ENCODE results near the gene SORBS2.
A peak's percentile ranks its signal among the peaks of the same experiment; 100 is the strongest.

Gene SORBS2

GRCh38 chr4:185781555-185782215, 30.3 kb downstream of the SORBS2 start:
- Histone ChIP-seq H3K9ac (ENCODE audit: low read length) (no peak overlapping the region), H3K4me1 (ENCODE audit: control insufficient read depth, low read depth, low read length) (no peaks in the 10 kb centered on the region), H4K5ac (ENCODE audit: low read length) (no peak overlapping the region), H3K36me3 (ENCODE audit: control insufficient read depth, insufficient read depth, low read length) (no peaks in the 10 kb centered on the region), H3K79me2 (ENCODE audit: control insufficient read depth, insufficient read depth, low read length) (no peaks in the 10 kb centered on the region), H3K27me3 (ENCODE audit: insufficient read depth, low read length, poor library complexity) (no peaks in the 10 kb centered on the region), H2BK120ac (ENCODE audit: low read depth, low read length) (no peak overlapping the region), H3K23ac (ENCODE audit: low read length) (no peak overlapping the region), H3K27ac (ENCODE audit: low read depth, low read length) (no peak overlapping the region), H3K18ac (ENCODE audit: low read length) (no peak overlapping the region), H3K4ac (ENCODE audit: low read depth, low read length) (no peak overlapping the region), H3K56ac (ENCODE audit: low read length) (no peak overlapping the region), H2AK5ac (ENCODE audit: low read length) (no peak overlapping the region), H2BK5ac (ENCODE audit: low read length) (no peak overlapping the region), H3K79me1 (ENCODE audit: low read length) (no peaks in the 10 kb centered on the region), H3K4me2 (ENCODE audit: low read length) (no peak overlapping the region), H4K8ac (ENCODE audit: low read depth, low read length) (no peak overlapping the region), H2BK15ac (replicated peaks; ENCODE audit: low read depth) (no peak overlapping the region), H3K4me3 (ENCODE audit: low read length) (no peak overlapping the region)
- WGBS (ENCODE audit: extremely low coverage, insufficient coverage, low lambda C conversion rate) = no CpG with 5 or more reads among the region's 15 CpGs
- DNase-seq = no peak

GRCh38 chr4:185780472-185780871, 31.5 kb downstream of the SORBS2 start:
- H2AK5ac ChIP-seq (ENCODE audit: low read length) = no peak overlapping the region
- H4K5ac ChIP-seq (ENCODE audit: low read length) = no peak overlapping the region
- no peak overlapping the region for H2BK120ac ChIP-seq (ENCODE audit: low read depth, low read length)
- H3K27ac ChIP-seq (ENCODE audit: low read depth, low read length) = no peak overlapping the region
- H3K23ac ChIP-seq (ENCODE audit: low read length) = no peak overlapping the region
- H3K4ac ChIP-seq (ENCODE audit: low read depth, low read length) = no peak overlapping the region
- no peak overlapping the region for H3K18ac ChIP-seq (ENCODE audit: low read length)
- no peak overlapping the region for H3K56ac ChIP-seq (ENCODE audit: low read length)
- no peak overlapping the region for H3K4me2 ChIP-seq (ENCODE audit: low read length)
- WGBS (ENCODE audit: extremely low coverage, insufficient coverage, low lambda C conversion rate) = no CpG with 5 or more reads among the region's 5 CpGs
- H3K4me1 ChIP-seq (ENCODE audit: control insufficient read depth, low read depth, low read length) = no peaks in the 10 kb centered on the region
- H2BK15ac ChIP-seq (replicated peaks; ENCODE audit: low read depth) = no peak overlapping the region
- no peak overlapping the region for H4K8ac ChIP-seq (ENCODE audit: low read depth, low read length)
- no peak for DNase-seq
- no peaks in the 10 kb centered on the region for H3K27me3 ChIP-seq (ENCODE audit: insufficient read depth, low read length, poor library complexity)
- no peaks in the 10 kb centered on the region for H3K79me1 ChIP-seq (ENCODE audit: low read length)
- no peak overlapping the region for H3K4me3 ChIP-seq (ENCODE audit: low read length)
- H3K9ac ChIP-seq (ENCODE audit: low read length) = no peak overlapping the region
- H3K36me3 ChIP-seq (ENCODE audit: control insufficient read depth, insufficient read depth, low read length) = no peaks in the 10 kb centered on the region
- no peak overlapping the region for H2BK5ac ChIP-seq (ENCODE audit: low read length)
- no peaks in the 10 kb centered on the region for H3K79me2 ChIP-seq (ENCODE audit: control insufficient read depth, insufficient read depth, low read length)

GRCh38 chr4:185779517-185779916, 32.5 kb downstream of the SORBS2 start:
- H2AK5ac ChIP-seq (ENCODE audit: low read length) = no peak overlapping the region
- WGBS (ENCODE audit: extremely low coverage, insufficient coverage, low lambda C conversion rate) = no CpG with 5 or more reads among the region's 3 CpGs
- peak; percentile 37 for DNase-seq
- H4K5ac ChIP-seq (ENCODE audit: low read length) = no peak overlapping the region
- H3K18ac ChIP-seq (ENCODE audit: low read length) = no peak overlapping the region
- no peak overlapping the region for H3K4ac ChIP-seq (ENCODE audit: low read depth, low read length)
- H3K79me1 ChIP-seq (ENCODE audit: low read length) = no peaks in the 10 kb centered on the region
- H3K79me2 ChIP-seq (ENCODE audit: control insufficient read depth, insufficient read depth, low read length) = no peaks in the 10 kb centered on the region
- no peak overlapping the region for H2BK15ac ChIP-seq (replicated peaks; ENCODE audit: low read depth)
- H3K36me3 ChIP-seq (ENCODE audit: control insufficient read depth, insufficient read depth, low read length) = no peaks in the 10 kb centered on the region
- no peaks in the 10 kb centered on the region for H3K4me1 ChIP-seq (ENCODE audit: control insufficient read depth, low read depth, low read length)
- no peak overlapping the region for H3K4me2 ChIP-seq (ENCODE audit: low read length)
- no peak overlapping the region for H3K23ac ChIP-seq (ENCODE audit: low read length)
- no peak overlapping the region for H3K56ac ChIP-seq (ENCODE audit: low read length)
- no peak overlapping the region for H3K4me3 ChIP-seq (ENCODE audit: low read length)
- no peaks in the 10 kb centered on the region for H3K27me3 ChIP-seq (ENCODE audit: insufficient read depth, low read length, poor library complexity)
- H2BK120ac ChIP-seq (ENCODE audit: low read depth, low read length) = no peak overlapping the region
- no peak overlapping the region for H3K27ac ChIP-seq (ENCODE audit: low read depth, low read length)
- no peak overlapping the region for H2BK5ac ChIP-seq (ENCODE audit: low read length)
- no peak overlapping the region for H3K9ac ChIP-seq (ENCODE audit: low read length)
- H4K8ac ChIP-seq (ENCODE audit: low read depth, low read length) = no peak overlapping the region

GRCh38 chr4:185778307-185778706, 33.7 kb downstream of the SORBS2 start:
- Histone ChIP-seq H3K4ac (ENCODE audit: low read depth, low read length) (no peak overlapping the region), H2BK15ac (replicated peaks; ENCODE audit: low read depth) (no peak overlapping the region), H2BK120ac (ENCODE audit: low read depth, low read length) (no peak overlapping the region), H2AK5ac (ENCODE audit: low read length) (no peak overlapping the region), H3K4me1 (ENCODE audit: control insufficient read depth, low read depth, low read length) (no peaks in the 10 kb centered on the region), H2BK5ac (ENCODE audit: low read length) (no peak overlapping the region), H3K18ac (ENCODE audit: low read length) (no peak overlapping the region), H3K4me2 (ENCODE audit: low read length) (no peak overlapping the region), H3K23ac (ENCODE audit: low read length) (no peak overlapping the region), H3K9ac (ENCODE audit: low read length) (no peak overlapping the region), H3K79me1 (ENCODE audit: low read length) (no peaks in the 10 kb centered on the region), H3K36me3 (ENCODE audit: control insufficient read depth, insufficient read depth, low read length) (no peaks in the 10 kb centered on the region), H4K8ac (ENCODE audit: low read depth, low read length) (no peak overlapping the region), H3K79me2 (ENCODE audit: control insufficient read depth, insufficient read depth, low read length) (no peaks in the 10 kb centered on the region), H3K4me3 (ENCODE audit: low read length) (no peak overlapping the region), H3K56ac (ENCODE audit: low read length) (no peak overlapping the region), H3K27ac (ENCODE audit: low read depth, low read length) (no peak overlapping the region), H3K27me3 (ENCODE audit: insufficient read depth, low read length, poor library complexity) (no peaks in the 10 kb centered on the region), H4K5ac (ENCODE audit: low read length) (no peak overlapping the region)
- no peak for DNase-seq
- no CpG with 5 or more reads among the region's 11 CpGs for WGBS (ENCODE audit: extremely low coverage, insufficient coverage, low lambda C conversion rate)

- H3K27ac ChIP-seq (ENCODE audit: low read depth, low read length) = no peak overlapping the region
Observed at GRCh38 chr4:185775792-185776555, 36.0 kb downstream of the SORBS2 start.

More at GRCh38 chr4:185775792-185776555, 36.0 kb downstream of the SORBS2 start:
- H3K4me1 ChIP-seq (ENCODE audit: control insufficient read depth, low read depth, low read length) = no peaks in the 10 kb centered on the region
- no peak overlapping the region for H4K5ac ChIP-seq (ENCODE audit: low read length)
- H3K36me3 ChIP-seq (ENCODE audit: control insufficient read depth, insufficient read depth, low read length) = no peaks in the 10 kb centered on the region
- WGBS (ENCODE audit: extremely low coverage, insufficient coverage, low lambda C conversion rate) = no CpG with 5 or more reads among the region's 4 CpGs
- H3K9ac ChIP-seq (ENCODE audit: low read length) = no peak overlapping the region
- peak overlapping the region; percentile 60 for H3K18ac ChIP-seq (ENCODE audit: low read length)
- no peak for DNase-seq
- H3K4me2 ChIP-seq (ENCODE audit: low read length) = no peak overlapping the region
- H3K79me2 ChIP-seq (ENCODE audit: control insufficient read depth, insufficient read depth, low read length) = no peaks in the 10 kb centered on the region
- no peak overlapping the region for H3K4me3 ChIP-seq (ENCODE audit: low read length)
- H2BK15ac ChIP-seq (replicated peaks; ENCODE audit: low read depth) = peak overlapping the region; percentile 7
- H2BK5ac ChIP-seq (ENCODE audit: low read length) = no peak overlapping the region
- no peaks in the 10 kb centered on the region for H3K27me3 ChIP-seq (ENCODE audit: insufficient read depth, low read length, poor library complexity)
- no peak overlapping the region for H2AK5ac ChIP-seq (ENCODE audit: low read length)
- no peak overlapping the region for H3K23ac ChIP-seq (ENCODE audit: low read length)
- no peaks in the 10 kb centered on the region for H3K79me1 ChIP-seq (ENCODE audit: low read length)
- H3K56ac ChIP-seq (ENCODE audit: low read length) = no peak overlapping the region
- H3K4ac ChIP-seq (ENCODE audit: low read depth, low read length) = no peak overlapping the region
- no peak overlapping the region for H2BK120ac ChIP-seq (ENCODE audit: low read depth, low read length)
- no peak overlapping the region for H4K8ac ChIP-seq (ENCODE audit: low read depth, low read length)
